ENCODE data around the gene LRMDA.

The LRMDA gene

GRCh38 chr10:75801661-75802060 is 370.2 kb downstream of the LRMDA start:
- no peak for TF ChIP-seq CTCF (IDR thresholded peaks at IDR 0.05)

- no peak for TF ChIP-seq CTCF (IDR thresholded peaks at IDR 0.05)
Observed at GRCh38 chr10:75803121-75803520, 371.7 kb downstream of the LRMDA start.

- TF ChIP-seq CTCF (IDR thresholded peaks at IDR 0.05): no peak
Observed at GRCh38 chr10:75803816-75804552, 372.6 kb downstream of the LRMDA start.

- no peak for TF ChIP-seq CTCF (IDR thresholded peaks at IDR 0.05)
Observed at GRCh38 chr10:75806186-75806585, 374.8 kb downstream of the LRMDA start.

- no peak for TF ChIP-seq CTCF (IDR thresholded peaks at IDR 0.05)
Observed at GRCh38 chr10:75807456-75807855, 376.0 kb downstream of the LRMDA start.

GRCh38 chr10:75809003-75809402 is 377.6 kb downstream of the LRMDA start:
- TF ChIP-seq CTCF (IDR thresholded peaks at IDR 0.05): no peak

GRCh38 chr10:75814014-75814413 is 382.6 kb downstream of the LRMDA start:
- no peak for TF ChIP-seq CTCF (IDR thresholded peaks at IDR 0.05)

- TF ChIP-seq CTCF (IDR thresholded peaks at IDR 0.05): no peak
Observed at GRCh38 chr10:75815066-75815465, 383.6 kb downstream of the LRMDA start.
